Stimulated activated CD8-positive, alpha-beta memory T cell treated with anti-CD3 and anti-CD28 coated beads, Interleukin-2, amount 100 ng/mL, for 48 hours (primary cell): ENCODE results near the gene MET.
"Not testable (repeated sequence)": the region's sequence is repeated elsewhere in the genome, so short reads cannot be mapped to it uniquely, and the experiment has no call there.

Source experiments
- DNase-seq, 2 donors: peaks; one replicate each; pipeline ENCODE4 v3.0.0-alpha.2; 2020; ENCODE audit warnings: low read depth in 2 of 2

Gene MET

GRCh38 chr7:116809636-116810266 is 137.8 kb downstream of the MET start:
- DNase-seq: no peak

GRCh38 chr7:116810267-116811116 is 138.5 kb downstream of the MET start:
- DNase-seq: no peak

- no peak for DNase-seq
Observed at GRCh38 chr7:116811768-116812167, 139.8 kb downstream of the MET start.

DNA sequence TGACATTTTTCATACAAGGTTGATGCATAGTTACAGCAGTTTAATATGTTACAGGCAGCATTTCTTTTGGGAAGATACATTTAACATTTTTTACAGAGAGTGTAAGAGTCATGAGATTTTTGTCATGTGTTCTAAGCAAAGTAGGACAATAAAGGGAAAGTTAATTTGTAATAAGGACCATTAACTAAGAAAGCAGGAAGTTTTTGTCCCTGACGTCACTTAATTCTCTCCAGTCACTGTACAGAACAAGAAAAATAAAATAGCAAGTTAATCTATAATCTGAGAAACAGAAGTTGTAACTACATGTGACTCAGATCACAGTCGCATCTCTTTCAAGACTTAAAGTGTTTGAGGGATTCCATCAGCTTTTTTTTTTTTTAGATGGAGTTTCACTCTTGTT is 140.9 kb downstream of the MET start:
- no peak for DNase-seq

GRCh38 chr7:116813371-116813770 is 141.4 kb downstream of the MET start:
- DNase-seq: not testable (repeated sequence)

GRCh38 chr7:116815041-116815440 is 143.0 kb downstream of the MET start:
- no peak for DNase-seq

DNA sequence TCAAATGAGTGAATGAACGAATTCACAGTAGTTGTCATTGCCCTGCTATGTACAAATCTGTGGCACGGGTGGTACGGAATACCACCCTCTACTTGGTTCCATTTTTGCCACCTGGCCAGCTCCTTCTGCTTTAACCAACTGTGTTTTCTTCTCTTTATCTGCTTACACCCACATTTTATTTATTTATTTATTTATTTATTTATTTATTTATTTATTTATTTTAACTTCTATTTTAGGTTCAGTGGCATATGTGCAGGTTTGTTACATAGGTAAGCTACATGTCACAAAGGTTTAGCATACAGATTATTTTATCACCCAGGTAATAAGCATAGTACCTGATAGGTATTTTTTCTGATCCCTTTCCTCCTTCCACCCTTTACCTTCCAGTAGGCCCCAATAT is 148.2 kb downstream of the MET start:
- DNase-seq: no peak

- DNase-seq: not testable (repeated sequence)
Observed at GRCh38 chr7:116821647-116822046, 149.7 kb downstream of the MET start.

DNA sequence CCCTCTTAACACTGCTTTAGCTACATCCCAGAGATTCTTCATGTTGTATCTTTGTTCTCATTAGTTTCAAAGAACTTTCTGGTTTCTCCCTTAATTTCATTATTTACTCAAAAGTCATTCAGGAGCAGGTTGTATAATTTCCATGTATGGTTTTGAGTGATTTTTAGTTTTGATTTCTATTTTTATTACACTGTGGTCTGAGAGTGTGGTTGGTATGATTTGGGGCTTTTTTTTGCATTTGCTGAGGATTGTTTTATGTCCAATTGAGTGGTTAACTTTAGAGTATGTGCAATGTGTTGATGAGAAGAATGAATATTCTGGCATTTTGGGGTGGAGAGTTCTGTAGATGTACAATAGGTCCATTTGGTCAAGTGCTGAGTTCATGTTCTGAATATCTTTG is 152.5 kb downstream of the MET start:
- DNase-seq: no peak

GRCh38 chr7:116828281-116828680 is 156.3 kb downstream of the MET start:
- no peak for DNase-seq

- no peak for DNase-seq
Observed at GRCh38 chr7:116829041-116829440, 157.0 kb downstream of the MET start.

- no peak for DNase-seq
Observed at GRCh38 chr7:116829493-116829892, 157.5 kb downstream of the MET start.

DNA sequence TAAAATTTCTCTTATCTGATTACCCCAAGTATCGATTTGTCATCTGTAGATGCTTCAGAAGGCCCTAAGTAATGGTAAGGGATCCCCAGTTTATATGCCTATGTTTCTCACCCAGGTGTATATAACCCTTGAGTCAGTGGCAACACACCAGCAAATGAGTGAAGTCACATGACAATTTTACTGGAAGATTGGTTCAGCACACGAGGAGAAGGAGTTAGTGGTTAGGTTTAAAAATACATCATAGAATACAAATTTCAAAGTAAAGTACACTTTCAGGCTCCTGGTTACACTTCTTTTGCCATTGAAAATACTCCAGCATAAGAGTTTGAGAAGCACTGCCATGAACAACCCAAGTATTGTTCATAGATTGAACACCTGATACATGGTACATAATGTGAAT is 160.7 kb downstream of the MET start:
- no peak for DNase-seq

DNA sequence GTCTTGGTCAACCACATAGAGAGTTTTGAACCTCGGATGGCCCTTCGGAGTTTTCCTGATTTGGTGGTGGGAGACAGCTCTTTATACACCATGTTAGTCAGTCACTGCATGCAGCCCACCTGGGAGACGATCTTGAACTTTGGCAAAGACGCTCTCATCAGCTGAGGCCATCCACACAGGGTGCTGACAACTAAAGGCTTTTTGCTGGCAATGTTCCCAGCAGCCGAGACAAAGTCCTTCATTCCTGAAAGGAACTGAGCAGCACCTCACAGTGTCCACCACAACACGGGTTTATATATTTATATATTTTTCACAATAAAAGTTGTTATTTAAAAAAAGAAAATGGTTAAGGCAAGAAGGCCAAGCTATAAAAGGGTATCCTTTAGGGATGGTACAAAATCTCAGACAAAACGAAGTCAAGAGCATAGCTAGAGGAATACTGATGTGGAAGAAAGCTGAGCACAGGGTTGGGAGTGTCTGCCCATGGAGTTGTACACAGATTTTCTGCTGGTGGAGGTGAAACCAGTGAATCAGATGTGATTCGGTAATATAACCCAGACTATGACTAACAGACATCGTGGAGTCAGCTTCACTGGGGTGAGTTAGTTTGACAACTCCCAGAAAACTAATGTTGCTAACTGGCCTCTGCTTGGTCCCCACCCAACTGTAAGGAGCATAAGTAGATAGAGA is 163.0 kb downstream of the MET start:
- DNase-seq: no peak

GRCh38 chr7:116836048-116836447 is 164.1 kb downstream of the MET start:
- DNase-seq: no peak

GRCh38 chr7:116836911-116837310 is 164.9 kb downstream of the MET start:
- DNase-seq: no peak

GRCh38 chr7:116837586-116837985 is 165.6 kb downstream of the MET start:
- DNase-seq: no peak

DNA sequence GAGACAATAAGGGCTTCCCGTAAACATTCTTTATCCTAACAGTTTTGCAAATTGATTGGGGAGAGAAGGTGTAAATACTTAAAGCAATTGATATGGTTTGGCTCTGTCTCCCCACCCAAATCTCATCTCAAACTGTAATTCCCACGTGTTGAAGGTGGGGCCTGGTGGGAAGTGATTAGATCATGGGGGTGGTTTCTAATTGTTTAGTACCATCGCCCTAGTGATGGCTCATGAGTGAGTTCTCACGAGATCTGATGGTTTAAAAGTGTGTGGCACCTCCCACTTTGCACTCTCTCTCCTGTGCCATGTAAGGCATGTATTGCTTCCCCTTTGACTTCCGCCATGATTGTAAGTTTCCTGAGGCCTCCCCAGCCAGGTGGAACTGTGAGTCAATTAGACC is 168.3 kb downstream of the MET start:
- DNase-seq: no peak

DNA sequence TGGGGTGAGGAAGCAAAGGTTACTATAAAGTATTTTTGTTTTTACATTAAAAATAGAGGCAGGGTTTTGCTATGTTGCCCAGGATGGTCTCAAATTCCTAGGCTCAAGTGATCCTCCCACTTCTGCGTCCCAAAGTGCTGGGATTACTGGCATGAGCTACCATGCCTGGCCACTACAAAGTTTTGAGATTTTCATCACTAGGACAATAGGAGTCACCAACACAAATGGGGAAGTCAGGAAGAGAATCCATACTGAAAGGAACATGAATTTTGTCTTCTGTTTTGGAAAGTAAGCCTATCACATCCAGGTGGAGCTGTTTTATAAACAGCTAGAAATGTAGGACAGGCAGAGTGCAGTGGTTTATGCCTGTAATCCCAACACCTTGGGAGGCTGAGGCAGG is 170.4 kb downstream of the MET start:
- DNase-seq: no peak

- no peak for DNase-seq
Observed at GRCh38 chr7:116843378-116843777, 171.4 kb downstream of the MET start.
